Measurements from ENCODE around the gene KSR1.

The KSR1 gene

GRCh38 chr17:27596566-27597187 lies 140.4 kb downstream of the KSR1 start:
- peaks cover 79% of the 10 kb centered on the region for H3K36me3 ChIP-seq (ENCODE audit: control insufficient read depth, insufficient read depth, low read length)
- no peaks in the 10 kb centered on the region for H3K9me3 ChIP-seq (ENCODE audit: control insufficient read depth, low read length)
- no peak overlapping the region for H3K27ac ChIP-seq (ENCODE audit: low read depth, low read length, severe bottlenecking)
- H3K4me3 ChIP-seq (ENCODE audit: extremely low read depth, insufficient read depth, low read length, poor library complexity, severe bottlenecking): no peak overlapping the region
- 94 to 96% methylated on average over 8 to 9 of the region's 9 CpGs for WGBS, 2 experiments (ENCODE audit: insufficient coverage in 2 of 2)
- no peaks in the 10 kb centered on the region for H3K4me1 ChIP-seq (ENCODE audit: control insufficient read depth, insufficient read depth, low read length, poor library complexity, severe bottlenecking)

- Histone ChIP-seq H3K36me3 (ENCODE audit: control insufficient read depth, insufficient read depth, low read length) (peaks cover 79% of the 10 kb centered on the region), H3K4me1 (ENCODE audit: control insufficient read depth, insufficient read depth, low read length, poor library complexity, severe bottlenecking) (no peaks in the 10 kb centered on the region), H3K4me3 (ENCODE audit: extremely low read depth, insufficient read depth, low read length, poor library complexity, severe bottlenecking) (no peak overlapping the region), H3K9me3 (ENCODE audit: control insufficient read depth, low read length) (no peaks in the 10 kb centered on the region), H3K27ac (ENCODE audit: low read depth, low read length, severe bottlenecking) (no peak overlapping the region)
- 84 to 86% methylated on average over 7 to 9 of the region's 10 CpGs for WGBS, 2 experiments (ENCODE audit: insufficient coverage in 2 of 2)
Observed at GRCh38 chr17:27597188-27597580, 140.9 kb downstream of the KSR1 start.

GRCh38 chr17:27597783-27598320 lies 141.6 kb downstream of the KSR1 start:
- no peak overlapping the region for H3K4me3 ChIP-seq (ENCODE audit: extremely low read depth, insufficient read depth, low read length, poor library complexity, severe bottlenecking)
- H3K9me3 ChIP-seq (ENCODE audit: control insufficient read depth, low read length): no peaks in the 10 kb centered on the region
- 80 to 87% methylated on average over 3 to 5 of the region's 5 CpGs for WGBS, 2 experiments (ENCODE audit: insufficient coverage in 2 of 2)
- H3K4me1 ChIP-seq (ENCODE audit: control insufficient read depth, insufficient read depth, low read length, poor library complexity, severe bottlenecking): no peaks in the 10 kb centered on the region
- H3K27ac ChIP-seq (ENCODE audit: low read depth, low read length, severe bottlenecking): no peak overlapping the region
- H3K36me3 ChIP-seq (ENCODE audit: control insufficient read depth, insufficient read depth, low read length): peaks cover 76% of the 10 kb centered on the region

- H3K4me3 ChIP-seq (ENCODE audit: extremely low read depth, insufficient read depth, low read length, poor library complexity, severe bottlenecking): no peak overlapping the region
- no peaks in the 10 kb centered on the region for H3K4me1 ChIP-seq (ENCODE audit: control insufficient read depth, insufficient read depth, low read length, poor library complexity, severe bottlenecking)
- H3K36me3 ChIP-seq (ENCODE audit: control insufficient read depth, insufficient read depth, low read length): peaks cover 72% of the 10 kb centered on the region
- no peak overlapping the region for H3K27ac ChIP-seq (ENCODE audit: low read depth, low read length, severe bottlenecking)
- 82 to 87% methylated on average over 13 to 14 of the region's 17 CpGs for WGBS, 2 experiments (ENCODE audit: insufficient coverage in 2 of 2)
- no peaks in the 10 kb centered on the region for H3K9me3 ChIP-seq (ENCODE audit: control insufficient read depth, low read length)
Observed at GRCh38 chr17:27598337-27599050, 142.2 kb downstream of the KSR1 start.

- Histone ChIP-seq H3K9me3 (ENCODE audit: control insufficient read depth, low read length) (no peaks in the 10 kb centered on the region), H3K4me3 (ENCODE audit: extremely low read depth, insufficient read depth, low read length, poor library complexity, severe bottlenecking) (no peak overlapping the region), H3K36me3 (ENCODE audit: control insufficient read depth, insufficient read depth, low read length) (peaks cover 79% of the 10 kb centered on the region), H3K27ac (ENCODE audit: low read depth, low read length, severe bottlenecking) (no peak overlapping the region), H3K4me1 (ENCODE audit: control insufficient read depth, insufficient read depth, low read length, poor library complexity, severe bottlenecking) (no peaks in the 10 kb centered on the region)
- 88 to 93% methylated on average over 8 of the region's 8 CpGs for WGBS, 2 experiments (ENCODE audit: insufficient coverage in 2 of 2)
Observed at GRCh38 chr17:27600471-27600870, 144.2 kb downstream of the KSR1 start.

GRCh38 chr17:27601069-27601974 lies 145.1 kb downstream of the KSR1 start:
- no peak overlapping the region for H3K4me3 ChIP-seq (ENCODE audit: extremely low read depth, insufficient read depth, low read length, poor library complexity, severe bottlenecking)
- H3K36me3 ChIP-seq (ENCODE audit: control insufficient read depth, insufficient read depth, low read length): peaks cover 80% of the 10 kb centered on the region
- H3K27ac ChIP-seq (ENCODE audit: low read depth, low read length, severe bottlenecking): no peak overlapping the region
- no peaks in the 10 kb centered on the region for H3K4me1 ChIP-seq (ENCODE audit: control insufficient read depth, insufficient read depth, low read length, poor library complexity, severe bottlenecking)
- 73 to 83% methylated on average over 10 to 11 of the region's 11 CpGs for WGBS, 2 experiments (ENCODE audit: insufficient coverage in 2 of 2)
- H3K9me3 ChIP-seq (ENCODE audit: control insufficient read depth, low read length): no peaks in the 10 kb centered on the region

GRCh38 chr17:27601975-27602302 lies 145.7 kb downstream of the KSR1 start:
- WGBS, 2 experiments (ENCODE audit: insufficient coverage in 2 of 2): 71 to 93% methylated on average over 2 of the region's 2 CpGs
- H3K4me1 ChIP-seq (ENCODE audit: control insufficient read depth, insufficient read depth, low read length, poor library complexity, severe bottlenecking): no peaks in the 10 kb centered on the region
- no peaks in the 10 kb centered on the region for H3K9me3 ChIP-seq (ENCODE audit: control insufficient read depth, low read length)

GRCh38 chr17:27602721-27603420 lies 146.6 kb downstream of the KSR1 start:
- H3K27ac ChIP-seq (ENCODE audit: low read depth, low read length, severe bottlenecking): no peak overlapping the region
- WGBS, 2 experiments (ENCODE audit: insufficient coverage in 2 of 2): 58 to 83% methylated on average over 8 to 15 of the region's 15 CpGs
- no peaks in the 10 kb centered on the region for H3K4me1 ChIP-seq (ENCODE audit: control insufficient read depth, insufficient read depth, low read length, poor library complexity, severe bottlenecking)
- H3K4me3 ChIP-seq (ENCODE audit: extremely low read depth, insufficient read depth, low read length, poor library complexity, severe bottlenecking): no peak overlapping the region
- peaks cover 78% of the 10 kb centered on the region for H3K36me3 ChIP-seq (ENCODE audit: control insufficient read depth, insufficient read depth, low read length)
- no peaks in the 10 kb centered on the region for H3K9me3 ChIP-seq (ENCODE audit: control insufficient read depth, low read length)

More at GRCh38 chr17:27601975-27602302, 145.7 kb downstream of the KSR1 start:
- Histone ChIP-seq H3K36me3 (ENCODE audit: control insufficient read depth, insufficient read depth, low read length) (peaks cover 78% of the 10 kb centered on the region), H3K27ac (ENCODE audit: low read depth, low read length, severe bottlenecking) (no peak overlapping the region), H3K4me3 (ENCODE audit: extremely low read depth, insufficient read depth, low read length, poor library complexity, severe bottlenecking) (no peak overlapping the region)

- no peak overlapping the region for H3K27ac ChIP-seq (ENCODE audit: low read depth, low read length, severe bottlenecking)
- WGBS, 2 experiments (ENCODE audit: insufficient coverage in 2 of 2): 80 to 89% methylated on average over 1 of the region's 2 CpGs
- no peak overlapping the region for H3K4me3 ChIP-seq (ENCODE audit: extremely low read depth, insufficient read depth, low read length, poor library complexity, severe bottlenecking)
- no peaks in the 10 kb centered on the region for H3K4me1 ChIP-seq (ENCODE audit: control insufficient read depth, insufficient read depth, low read length, poor library complexity, severe bottlenecking)
- H3K9me3 ChIP-seq (ENCODE audit: control insufficient read depth, low read length): no peaks in the 10 kb centered on the region
- H3K36me3 ChIP-seq (ENCODE audit: control insufficient read depth, insufficient read depth, low read length): peaks cover 78% of the 10 kb centered on the region
Observed at GRCh38 chr17:27603421-27603770, 147.1 kb downstream of the KSR1 start.
